Measurements from ENCODE around the gene GRN. TPM values are rescaled to one million over a fixed set of nuclear protein-coding genes. Genes with fewer than 3 reads are reported as not detected.

GRN gene
- total and polyA plus RNA-seq, 9 of the 15 experiments (the other 6 are each of a cell fraction or from before 2014, with no cell fraction given), result 5.4 to 75.3 (median 20.7) TPM

DNA sequence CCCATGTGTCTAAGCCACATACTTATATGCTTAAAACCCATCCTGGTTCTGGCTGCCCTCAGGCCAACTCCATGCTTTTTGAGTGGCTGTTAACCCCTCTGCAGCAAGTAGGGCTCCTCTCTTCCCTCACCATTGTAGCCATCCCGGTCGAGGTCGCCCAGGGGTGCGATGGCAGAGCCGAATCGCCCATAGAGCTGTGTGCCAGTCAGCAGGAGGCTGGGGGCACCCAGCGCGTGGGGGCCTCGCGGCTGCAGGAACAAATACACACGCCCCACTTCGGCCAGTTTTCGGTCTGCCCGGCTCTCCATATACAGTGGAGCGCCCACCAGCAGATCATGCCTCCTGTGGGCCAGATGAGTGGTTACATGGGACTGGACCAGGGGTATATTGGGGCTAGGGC, 38.3 kb downstream of the GRN start (continued):
- TF ChIP-seq HMGN3 (IDR thresholded peaks at IDR 0.05; ENCODE audit: borderline replicate concordance, extremely low read depth, insufficient read length, low read depth, low read length) (no peak), POLR2AphosphoS2 (IDR thresholded peaks at IDR 0.05; ENCODE audit: low read length) (no peak)

DNA sequence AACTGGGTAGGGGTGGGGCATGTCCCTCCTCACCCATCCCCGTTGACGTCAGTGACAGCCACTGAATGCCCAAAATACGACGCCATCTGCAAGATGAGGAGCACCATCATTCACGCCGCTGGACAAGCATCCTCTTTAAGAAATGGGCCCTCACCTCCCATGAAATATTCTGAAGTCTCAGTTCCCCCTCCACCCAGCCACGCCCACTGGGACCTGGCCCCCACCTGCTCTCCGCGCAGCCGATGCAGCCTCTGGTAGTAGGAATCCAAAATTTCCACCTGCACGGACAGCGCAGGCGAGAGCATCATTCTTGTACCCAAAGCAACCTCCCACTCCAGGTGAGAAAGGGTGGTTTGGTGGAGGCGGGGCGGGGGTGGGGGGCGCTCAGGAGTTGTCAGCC, 38.8 kb downstream of the GRN start:
- FAIRE-seq (no peak), DNase-seq (ENCODE audit: extremely low read depth in 1 of 4, low spot score in 3 of 4) (no peak), ATAC-seq (no peak)
- TF ChIP-seq ETS1 (conservative IDR thresholded peaks at IDR 0.05; ENCODE audit: control insufficient read depth, low read depth, low read length) (no peak), ZBTB7A (IDR thresholded peaks at IDR 0.05; ENCODE audit: borderline replicate concordance, control insufficient read depth, low read depth, low read length) (no peak), PTTG1 (tag; IDR thresholded peaks at IDR 0.05; ENCODE audit: low read depth) (no peak), BRD9 (IDR thresholded peaks at IDR 0.05; ENCODE audit: low read depth, partially characterized antibody) (no peak), ZNF280A (IDR thresholded peaks at IDR 0.05; ENCODE audit: low read depth, partially characterized antibody) (no peak), NFATC3 (IDR thresholded peaks at IDR 0.05) (no peak), HEY1 (CRISPR knock-in tag; IDR thresholded peaks at IDR 0.05; ENCODE audit: borderline replicate concordance) (no peak)
- H3K27ac ChIP-seq (ENCODE audit: extremely low read depth, low read depth, low read length), result no peak overlapping the region
- peaks cover 16 to 35% of the 10 kb centered on the region in 2 experiments for H3K4me1 ChIP-seq (replicated peaks in 1 of 2; ENCODE audit: control insufficient read depth in 2 of 2, insufficient read depth in 2 of 2, low read length in 2 of 2)
- no peak overlapping the region for H3K9ac ChIP-seq (ENCODE audit: insufficient read depth in 1 of 2, low read depth in 2 of 2, low read length in 2 of 2)
- H2AFZ ChIP-seq (ENCODE audit: low read depth, low read length), result no peak overlapping the region
- 79% methylated on average over 16 of the region's 16 CpGs for WGBS (ENCODE audit: insufficient coverage, low coverage, missing lambda C conversion rate)
- ChIA-PET POLR2A (interaction anchor here (0.8 to 1.1 kb wide), 2 partner anchors 13 to 292 kb away, joined by 3 read pairs; no protein-coding TSS in a partner anchor), CTCF (ENCODE audit: low intra/inter-chr PET ratio) (no interaction called here)
- H4K20me1 ChIP-seq (replicated peaks; ENCODE audit: control insufficient read depth, insufficient read depth, low read length), result no peaks in the 10 kb centered on the region
- BruUV-seq (replicated peaks), result no TSS peak
- in situ Hi-C loops (cut with MboI), result no loop called here
- H3K79me2 ChIP-seq (ENCODE audit: control insufficient read depth, insufficient read depth, low read length), result peaks cover 7% of the 10 kb centered on the region; the same call in 2 of the 3 replicates
- H3K9me3 ChIP-seq (replicated peaks; ENCODE audit: control insufficient read depth, insufficient read depth, low read depth, low read length), result no peaks in the 10 kb centered on the region
- no peaks in the 10 kb centered on the region for H3K36me3 ChIP-seq (ENCODE audit: control insufficient read depth, insufficient read depth, low read length)
- H3K27me3 ChIP-seq (ENCODE audit: control insufficient read depth in 2 of 2, insufficient read depth in 2 of 2, low read length in 2 of 2), result no peaks in the 10 kb centered on the region; a peak in 1 of 5 replicates
- no peaks in the 10 kb centered on the region for H3K9me1 ChIP-seq (ENCODE audit: control insufficient read depth, insufficient read depth, low read length)
- intact Hi-C loops (cut with micrococcal nuclease), result no loop called here
- no peak overlapping the region for H3K4me2 ChIP-seq (ENCODE audit: insufficient read depth, low read length)
- no peak overlapping the region for H3K4me3 ChIP-seq

Data from K562 (cell line).